K562 (cell line): ENCODE results near the gene AMMECR1.

Source experiments
- ATF7 ChIP-seq: fragments of 450-650 bp; IDR thresholded peaks from 2 replicates; pipeline ENCODE4 v1.7.1; 2014; ENCODE audit warnings: mild to moderate bottlenecking, moderate library complexity
- CTCF ChIP-seq, 3 experiments: IDR thresholded peaks in 2 of 3; conservative IDR thresholded peaks in 1 of 3; 2 replicates each; pipeline ENCODE4 v1.5.1; 2011 to 2012; ENCODE audit warnings: low read length in 3 of 3, mild to moderate bottlenecking in 3 of 3, control low read depth in 2 of 3, improper control_type of control experiment in 1 of 3, inconsistent platforms in 1 of 3, low read depth in 1 of 3, mixed read lengths in 1 of 3, moderate library complexity in 1 of 3; ENCODE audit not compliant: insufficient read depth in 2 of 3
- CUX1 ChIP-seq: fragments of 200-800 bp; sonication (Bioruptor generic); IDR thresholded peaks from 2 replicates; pipeline ENCODE4 v1.6.1; 2016; ENCODE audit warnings: missing genetic modification characterization, missing compliant biosample characterization
- EZH2 ChIP-seq: IDR thresholded peaks from 2 replicates; pipeline ENCODE4 v1.6.1; 2012; ENCODE audit warnings: low read depth, mild to moderate bottlenecking, inconsistent platforms, low read length, borderline replicate concordance
- FOS ChIP-seq: IDR thresholded peaks from 3 replicates; pipeline ENCODE4 v1.6.1; 2011; ENCODE audit not compliant: insufficient read length; ENCODE audit errors: extremely low read depth
- GATA2 ChIP-seq: sonication (generic); formaldehyde crosslinking; IDR thresholded peaks from 2 replicates; pipeline ENCODE4 v1.4.0; 2020; ENCODE audit warnings: mild to moderate bottlenecking, missing genetic modification reagents
- HMBOX1 ChIP-seq: sonication (generic); IDR thresholded peaks from 2 replicates; pipeline ENCODE4 v1.6.1; 2016
- MAFK ChIP-seq: IDR thresholded peaks from 2 replicates; pipeline ENCODE4 v1.6.1; 2011; ENCODE audit warnings: low read length, improper control_type of control experiment
- MCM2 ChIP-seq: fragments of 450-650 bp; IDR thresholded peaks from 2 replicates; pipeline ENCODE4 v1.6.1; 2017; ENCODE audit warnings: low read depth, mild to moderate bottlenecking
- NR2C2 ChIP-seq, 2 experiments: fragments of 200-800 bp in 1 of 2; sonication (Bioruptor generic) in 1 of 2; sonication (generic) in 1 of 2; formaldehyde crosslinking in 1 of 2; IDR thresholded peaks; 2 replicates each; pipeline versions ENCODE4 v1.6.1 to v1.8.0; 2016 to 2022; ENCODE audit warnings: mild to moderate bottlenecking in 1 of 2, missing compliant biosample characterization in 1 of 2, missing genetic modification characterization in 1 of 2, missing genetic modification reagents in 1 of 2
- SIX5 ChIP-seq, 2 experiments: IDR thresholded peaks; 2 replicates each; pipeline ENCODE4 v1.6.1; 2011; ENCODE audit warnings: low read length in 2 of 2, borderline replicate concordance in 1 of 2, low read depth in 1 of 2, mild to moderate bottlenecking in 1 of 2, moderate library complexity in 1 of 2; ENCODE audit not compliant: insufficient read depth in 1 of 2
- ZBTB33 ChIP-seq: sonication (generic); formaldehyde crosslinking; IDR thresholded peaks from 2 replicates; pipeline ENCODE4 v1.8.1; 2023; ENCODE audit warnings: mild to moderate bottlenecking, missing genetic modification reagents
- ZNF695 ChIP-seq: fragments of 450-650 bp; formaldehyde crosslinking; IDR thresholded peaks from 2 replicates; pipeline ENCODE4 v1.4.0; 2020; ENCODE audit warnings: mild to moderate bottlenecking, moderate library complexity

GRCh38 chrX:110241816-110242215 lies 76.1 kb downstream of the AMMECR1 start:
- TF ChIP-seq MCM2: no peak
- TF ChIP-seq CUX1 (CRISPR knock-in tag): no peak
- no peak for TF ChIP-seq NR2C2 (CRISPR knock-in tag; IDR thresholded peaks at IDR 0.05)
- no peak for TF ChIP-seq NR2C2 (tag; IDR thresholded peaks at IDR 0.05)
- no peak for TF ChIP-seq GATA2 (CRISPR knock-in tag)
- TF ChIP-seq CTCF (IDR thresholded peaks at IDR 0.05 in 2 of 3, conservative IDR thresholded peaks at IDR 0.05 in 1 of 3; ENCODE audit: insufficient read depth in 2 of 3, low read depth in 1 of 3, low read length in 3 of 3): no peak
- no peak for TF ChIP-seq ATF7
- no peak for TF ChIP-seq SIX5 (IDR thresholded peaks at IDR 0.05; ENCODE audit: borderline replicate concordance in 1 of 2, insufficient read depth in 1 of 2, low read depth in 1 of 2, low read length in 2 of 2)
- no peak for TF ChIP-seq HMBOX1
- no peak for TF ChIP-seq FOS
- no peak for TF ChIP-seq MAFK
- no peak for TF ChIP-seq ZNF695
- TF ChIP-seq EZH2: no peak
- no peak for TF ChIP-seq ZBTB33 (CRISPR knock-in tag)
